HFF-Myc (cell line): ENCODE results near the gene HOTAIR.

Experiments
- DNase-seq: peaks from one replicate; pipeline ENCODE4 v3.0.0-alpha.2; 2011; ENCODE audit warnings: low read depth; ENCODE audit errors: extremely low read depth
- H3K4me3 ChIP-seq: replicated peaks from 2 replicates; pipeline ENCODE4 v1.5.1; 2011; ENCODE audit warnings: low read depth, mild to moderate bottlenecking, control low read depth, low read length
- CTCF ChIP-seq: IDR thresholded peaks from 2 replicates; pipeline ENCODE4 v1.5.1; 2012; ENCODE audit warnings: mild to moderate bottlenecking, low read depth, low read length, control low read depth; ENCODE audit errors: missing control alignments

HOTAIR gene

GRCh38 chr12:53993162-53994008 lies 18.6 kb upstream of the HOTAIR start:
- no peak for DNase-seq
- no peak for TF ChIP-seq CTCF
- H3K4me3 ChIP-seq, result no peak overlapping the region

GRCh38 chr12:53992377-53992889 lies 17.7 kb upstream of the HOTAIR start:
- no peak for TF ChIP-seq CTCF
- no peak for DNase-seq
- H3K4me3 ChIP-seq, result no peak overlapping the region

- no peak for TF ChIP-seq CTCF
- DNase-seq, result no peak
- no peak overlapping the region for H3K4me3 ChIP-seq
Measured at GRCh38 chr12:53991077-53991460, 16.3 kb upstream of the HOTAIR start.

GRCh38 chr12:53990311-53991076 lies 15.7 kb upstream of the HOTAIR start:
- TF ChIP-seq CTCF, result no peak
- DNase-seq, result no peak
- H3K4me3 ChIP-seq, result no peak overlapping the region

- TF ChIP-seq CTCF, result peak; percentile 46
- no peak for DNase-seq
- no peak overlapping the region for H3K4me3 ChIP-seq
Measured at GRCh38 chr12:53989227-53990113, 14.7 kb upstream of the HOTAIR start.

- no peak for TF ChIP-seq CTCF
- no peak overlapping the region for H3K4me3 ChIP-seq
Measured at GRCh38 chr12:53988541-53989226, 13.9 kb upstream of the HOTAIR start.

More at GRCh38 chr12:53988541-53989226, 13.9 kb upstream of the HOTAIR start:
- no peak for DNase-seq
